HepG2 (cell line): ENCODE data around the gene ZNF544. TPM values are rescaled to one million over a fixed set of nuclear protein-coding genes. Genes with fewer than 3 reads are reported as not detected.

Experiments used
- ETV5 ChIP-seq: IDR thresholded peaks from 2 replicates; pipeline ENCODE4 v1.6.1; 2018; ENCODE audit warnings: missing biosample characterization, missing genetic modification reagents, inconsistent platforms, borderline replicate concordance
- MTF2 ChIP-seq: sonication (generic); formaldehyde crosslinking; IDR thresholded peaks from 2 replicates; pipeline ENCODE4 v1.5.0; 2020; ENCODE audit warnings: missing genetic modification reagents, borderline replicate concordance
- PLSCR1 ChIP-seq: sonication (generic); formaldehyde crosslinking; IDR thresholded peaks from 2 replicates; pipeline ENCODE4 v1.5.0; 2020; ENCODE audit warnings: missing genetic modification reagents, mild to moderate bottlenecking, borderline replicate concordance
- PRDM15 ChIP-seq: sonication (generic); formaldehyde crosslinking; IDR thresholded peaks from 2 replicates; pipeline ENCODE4 v1.4.0; 2020; ENCODE audit warnings: missing genetic modification reagents
- SKI ChIP-seq: fragments of 450-650 bp; IDR thresholded peaks from one replicate; pipeline ENCODE4 v1.6.1; 2018; ENCODE audit warnings: mild to moderate bottlenecking; ENCODE audit not compliant: partially characterized antibody
- ZBTB44 ChIP-seq: sonication (generic); formaldehyde crosslinking; IDR thresholded peaks from 2 replicates; pipeline ENCODE4 v1.4.0; 2020; ENCODE audit warnings: missing genetic modification reagents
- ZBTB7B ChIP-seq: sonication (generic); formaldehyde crosslinking; IDR thresholded peaks from 2 replicates; pipeline ENCODE4 v1.4.0; 2020; ENCODE audit warnings: missing genetic modification reagents
- ZNF407 ChIP-seq: sonication (generic); formaldehyde crosslinking; IDR thresholded peaks from one replicate; pipeline ENCODE4 v1.5.1; 2020; ENCODE audit warnings: mild to moderate bottlenecking, missing genetic modification reagents; ENCODE audit errors: not compliant biosample characterization
- ZNF574 ChIP-seq: sonication (generic); formaldehyde crosslinking; IDR thresholded peaks from 2 replicates; pipeline ENCODE4 v1.4.0; 2020; ENCODE audit warnings: missing genetic modification reagents
- polyA plus RNA-seq, 8 experiments: library from polyadenylated mRNA; depleted of rRNA in 3 of 8; stranded (reverse) in 7 of 8; unstranded in 1 of 8; fragments of >200 nt; fragmentation: Illumina TruSeq in 4 of 8; extraction: Trizol in 4 of 8; gene quantifications; 2 replicates each; pipeline versions ENCODE4 v1.2.1 to v1.2.3, GENCODE V29; 2011 to 2016; ENCODE audit warnings: low read depth in 4 of 8, missing spikeins in 1 of 8, mixed read lengths in 1 of 8; ENCODE audit not compliant: insufficient read depth in 1 of 8
- total RNA-seq, 5 experiments: library from RNA; depleted of rRNA; stranded (reverse); fragments of >200 nt; fragmentation: Illumina TruSeq; extraction: Trizol; gene quantifications; 2 replicates each; pipeline ENCODE4 v1.2.3, GENCODE V29; 2016; ENCODE audit warnings: low read depth in 1 of 5

The ZNF544 gene
- total and polyA plus RNA-seq, 2 of the 13 experiments (the other 11 are each of a cell fraction or from before 2014, with no cell fraction given): 13.1 to 17.0 TPM

- TF ChIP-seq ZNF407 (peak; percentile 65), ETV5 (CRISPR knock-in tag) (peak; percentile 96), PRDM15 (no peak), SKI (no peak), MTF2 (CRISPR knock-in tag) (no peak), ZNF574 (peak; percentile 97), ZBTB7B (CRISPR knock-in tag) (0 out of 2 replicates have a peak, but pooled peaks have one; percentile 29), PLSCR1 (CRISPR knock-in tag) (no peak), ZBTB44 (CRISPR knock-in tag) (peak; percentile 55; the same call in 1 of the 2 replicates)
Observed at GRCh38 chr19:58305065-58305931, 76.6 kb downstream of the ZNF544 start, which contains the start of gene ERVK3-1 (continued).
